ENCODE results near the gene RRAGB. TPM values are rescaled to one million over a fixed set of nuclear protein-coding genes. Genes with fewer than 3 reads are reported as not detected.

Gene RRAGB
- total and polyA plus RNA-seq, 2 of the 4 experiments (the other 2 are of a cell fraction): 9.1 to 15.1 TPM

DNA sequence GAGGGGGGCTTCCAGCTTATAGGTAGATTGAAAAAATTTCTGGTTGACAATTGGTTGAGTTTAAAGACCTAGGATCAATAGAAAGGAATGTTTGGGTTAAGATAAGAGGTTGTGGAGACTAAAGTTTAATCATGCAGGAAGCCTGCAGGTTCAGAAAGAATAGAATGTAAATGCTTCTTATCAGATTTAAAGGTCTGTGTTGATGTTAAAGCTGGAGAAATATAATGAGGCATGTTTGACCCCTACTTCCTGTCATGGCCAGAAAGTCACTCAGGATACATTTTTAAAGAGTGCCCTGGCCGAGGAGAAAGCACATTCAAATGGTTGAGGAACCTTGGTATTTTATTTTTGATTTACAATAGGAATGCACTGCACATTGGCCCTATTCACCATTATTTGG lies 3.9 kb upstream of the RRAGB start:
- Histone ChIP-seq H3K27me3 (ENCODE audit: control insufficient read depth, insufficient read depth, low read length) (no peaks in the 10 kb centered on the region), H4K5ac (ENCODE audit: low read depth, low read length) (no peak overlapping the region), H4K20me1 (ENCODE audit: insufficient read depth, low read length) (no peaks in the 10 kb centered on the region), H3K27ac (ENCODE audit: insufficient read depth, low read length) (no peak overlapping the region), H2AK9ac (replicated peaks; ENCODE audit: low read depth, low read length, poor library complexity) (no peak overlapping the region), H3K23ac (ENCODE audit: low read depth, low read length) (no peak overlapping the region), H4K91ac (ENCODE audit: insufficient read depth, low read depth, low read length) (no peak overlapping the region), H2AFZ (replicated peaks; ENCODE audit: low read length, poor library complexity) (no peak overlapping the region), H2BK5ac (ENCODE audit: low read depth, low read length, poor library complexity, severe bottlenecking) (no peak overlapping the region), H3K14ac (replicated peaks; ENCODE audit: low read depth, low read length) (no peak overlapping the region), H3K9me3 (ENCODE audit: control insufficient read depth, insufficient read depth, low read length) (no peaks in the 10 kb centered on the region), H3K79me1 (ENCODE audit: low read depth in 1 of 2, low read length in 2 of 2) (peaks cover 2 to 4% of the 10 kb centered on the region in 2 experiments; a peak in 2 of 4 replicates), H3K56ac (ENCODE audit: extremely low read depth, insufficient read depth, low read length) (no peak overlapping the region), H3K4me1 (ENCODE audit: control insufficient read depth, insufficient read depth, low read length) (no peaks in the 10 kb centered on the region), H3K36me3 (ENCODE audit: control insufficient read depth, insufficient read depth, low read length) (no peaks in the 10 kb centered on the region), H3K9ac (ENCODE audit: low read depth, low read length) (no peak overlapping the region), H3K4me2 (ENCODE audit: low read depth, low read length) (no peak overlapping the region), H2AK5ac (ENCODE audit: low read depth, low read length) (no peak overlapping the region), H3K4ac (ENCODE audit: low read depth, low read length) (no peak overlapping the region), H3K4me3 (ENCODE audit: insufficient read depth, low read depth, low read length) (no peak overlapping the region), H2BK120ac (ENCODE audit: low read depth, low read length) (no peak overlapping the region), H3K9me1 (ENCODE audit: insufficient read depth, low read length) (no peaks in the 10 kb centered on the region), H3K18ac (ENCODE audit: low read depth, low read length) (no peak overlapping the region), H4K8ac (ENCODE audit: low read depth in 2 of 2, low read length in 2 of 2) (no peak overlapping the region), H2BK20ac (ENCODE audit: low read depth, low read length) (no peak overlapping the region), H2BK15ac (ENCODE audit: low read depth, low read length) (no peak overlapping the region)
- dilution Hi-C loops (cut with HindIII; ENCODE audit: low sequenced_read_pairs, unreplicated experiment) (no loop called here), in situ Hi-C loops (cut with MboI; ENCODE audit: low sequenced_read_pairs) (loop anchor here (25.0 kb wide), 1 partner anchor 226 kb away; the partner anchor contains the start of gene USP51), intact Hi-C loops (cut with micrococcal nuclease) (no loop called here)
- TF ChIP-seq SMC3 (IDR thresholded peaks at IDR 0.05; ENCODE audit: low read depth, low read length) (no peak), RFX5 (IDR thresholded peaks at IDR 0.05; ENCODE audit: low read depth, low read length) (no peak), NFE2L2 (IDR thresholded peaks at IDR 0.05; ENCODE audit: low read depth, low read length) (no peak), MXI1 (IDR thresholded peaks at IDR 0.05; ENCODE audit: borderline replicate concordance, low read depth, low read length) (no peak), MAZ (IDR thresholded peaks at IDR 0.05; ENCODE audit: borderline replicate concordance, low read depth, low read length) (no peak), BHLHE40 (IDR thresholded peaks at IDR 0.05; ENCODE audit: low read depth, low read length) (no peak), FOS (IDR thresholded peaks at IDR 0.05; ENCODE audit: low read depth, low read length) (no peak), MAFK (IDR thresholded peaks at IDR 0.05; ENCODE audit: low read depth, low read length) (no peak), RAD21 (IDR thresholded peaks at IDR 0.05; ENCODE audit: low read length) (no peak), CHD1 (IDR thresholded peaks at IDR 0.05; ENCODE audit: low read depth, low read length) (no peak), RCOR1 (IDR thresholded peaks at IDR 0.05; ENCODE audit: insufficient replicate concordance, low read length) (no peak), POLR2A (IDR thresholded peaks at IDR 0.05; ENCODE audit: low read depth, low read length) (no peak), CEBPB (IDR thresholded peaks at IDR 0.05; ENCODE audit: low read depth, low read length) (no peak)
- TF ChIP-seq, protein P1, sequence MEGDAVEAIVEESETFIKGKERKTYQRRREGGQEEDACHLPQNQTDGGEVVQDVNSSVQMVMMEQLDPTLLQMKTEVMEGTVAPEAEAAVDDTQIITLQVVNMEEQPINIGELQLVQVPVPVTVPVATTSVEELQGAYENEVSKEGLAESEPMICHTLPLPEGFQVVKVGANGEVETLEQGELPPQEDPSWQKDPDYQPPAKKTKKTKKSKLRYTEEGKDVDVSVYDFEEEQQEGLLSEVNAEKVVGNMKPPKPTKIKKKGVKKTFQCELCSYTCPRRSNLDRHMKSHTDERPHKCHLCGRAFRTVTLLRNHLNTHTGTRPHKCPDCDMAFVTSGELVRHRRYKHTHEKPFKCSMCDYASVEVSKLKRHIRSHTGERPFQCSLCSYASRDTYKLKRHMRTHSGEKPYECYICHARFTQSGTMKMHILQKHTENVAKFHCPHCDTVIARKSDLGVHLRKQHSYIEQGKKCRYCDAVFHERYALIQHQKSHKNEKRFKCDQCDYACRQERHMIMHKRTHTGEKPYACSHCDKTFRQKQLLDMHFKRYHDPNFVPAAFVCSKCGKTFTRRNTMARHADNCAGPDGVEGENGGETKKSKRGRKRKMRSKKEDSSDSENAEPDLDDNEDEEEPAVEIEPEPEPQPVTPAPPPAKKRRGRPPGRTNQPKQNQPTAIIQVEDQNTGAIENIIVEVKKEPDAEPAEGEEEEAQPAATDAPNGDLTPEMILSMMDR (conservative IDR thresholded peaks at IDR 0.05; ENCODE audit: low read depth, low read length): no peak
- TF ChIP-seq, protein P2, sequence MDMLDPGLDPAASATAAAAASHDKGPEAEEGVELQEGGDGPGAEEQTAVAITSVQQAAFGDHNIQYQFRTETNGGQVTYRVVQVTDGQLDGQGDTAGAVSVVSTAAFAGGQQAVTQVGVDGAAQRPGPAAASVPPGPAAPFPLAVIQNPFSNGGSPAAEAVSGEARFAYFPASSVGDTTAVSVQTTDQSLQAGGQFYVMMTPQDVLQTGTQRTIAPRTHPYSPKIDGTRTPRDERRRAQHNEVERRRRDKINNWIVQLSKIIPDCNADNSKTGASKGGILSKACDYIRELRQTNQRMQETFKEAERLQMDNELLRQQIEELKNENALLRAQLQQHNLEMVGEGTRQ (IDR thresholded peaks at IDR 0.05; ENCODE audit: low read depth, low read length): no peak
- TF ChIP-seq, protein P3, sequence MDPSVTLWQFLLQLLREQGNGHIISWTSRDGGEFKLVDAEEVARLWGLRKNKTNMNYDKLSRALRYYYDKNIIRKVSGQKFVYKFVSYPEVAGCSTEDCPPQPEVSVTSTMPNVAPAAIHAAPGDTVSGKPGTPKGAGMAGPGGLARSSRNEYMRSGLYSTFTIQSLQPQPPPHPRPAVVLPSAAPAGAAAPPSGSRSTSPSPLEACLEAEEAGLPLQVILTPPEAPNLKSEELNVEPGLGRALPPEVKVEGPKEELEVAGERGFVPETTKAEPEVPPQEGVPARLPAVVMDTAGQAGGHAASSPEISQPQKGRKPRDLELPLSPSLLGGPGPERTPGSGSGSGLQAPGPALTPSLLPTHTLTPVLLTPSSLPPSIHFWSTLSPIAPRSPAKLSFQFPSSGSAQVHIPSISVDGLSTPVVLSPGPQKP (IDR thresholded peaks at IDR 0.05; ENCODE audit: borderline replicate concordance, low read depth, low read length): no peak
- WGBS, 2 experiments (ENCODE audit: extremely low coverage in 2 of 2, insufficient read length in 1 of 2): no CpG with 5 or more reads among the region's 1 CpG
- BruUV-seq (replicated peaks): no TSS peak
- ATAC-seq (ENCODE audit: low read depth) (no peak), DNase-seq (no peak)
- CTCF ChIA-PET: interaction anchor here (0.6 kb wide), 1 partner anchor 9 kb away, joined by 4 read pairs; no protein-coding TSS in a partner anchor
- POLR2A ChIA-PET (ENCODE audit: unreplicated experiment): no interaction called here
